NCI-H187 treated with DMSO at 0.1 percent for 48 hours (cell line): ENCODE results near the gene HSD17B3.
"Not testable (repeated sequence)": the region's sequence is repeated elsewhere in the genome, so short reads cannot be mapped to it uniquely, and the experiment has no call there.

ENCODE experiments used
- DNase-seq: peaks from one replicate; lab custom pipeline; 2025; lab: John Stamatoyannopoulos, UW

HSD17B3 gene

DNA sequence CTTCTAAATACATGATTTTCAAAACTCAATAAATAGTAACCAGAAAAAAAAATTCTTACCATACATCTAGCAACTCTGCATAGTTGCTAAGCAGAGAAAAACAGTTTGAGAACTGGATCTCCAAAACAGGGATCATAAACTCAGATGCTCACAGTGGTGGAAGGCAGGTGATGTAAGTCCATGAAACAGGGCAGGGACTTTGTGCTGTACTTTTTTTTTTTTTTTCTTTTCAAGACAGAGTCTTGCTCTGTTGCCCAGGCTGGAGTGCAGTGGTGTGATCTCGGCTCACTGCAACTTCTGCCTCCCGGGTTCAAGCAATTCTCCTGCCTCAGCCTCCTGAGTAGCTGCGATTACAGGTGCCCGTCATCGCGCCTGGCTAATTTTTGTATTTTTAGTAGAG, 5.0 kb upstream of the HSD17B3 start:
- DNase-seq, result not testable (repeated sequence)

DNA sequence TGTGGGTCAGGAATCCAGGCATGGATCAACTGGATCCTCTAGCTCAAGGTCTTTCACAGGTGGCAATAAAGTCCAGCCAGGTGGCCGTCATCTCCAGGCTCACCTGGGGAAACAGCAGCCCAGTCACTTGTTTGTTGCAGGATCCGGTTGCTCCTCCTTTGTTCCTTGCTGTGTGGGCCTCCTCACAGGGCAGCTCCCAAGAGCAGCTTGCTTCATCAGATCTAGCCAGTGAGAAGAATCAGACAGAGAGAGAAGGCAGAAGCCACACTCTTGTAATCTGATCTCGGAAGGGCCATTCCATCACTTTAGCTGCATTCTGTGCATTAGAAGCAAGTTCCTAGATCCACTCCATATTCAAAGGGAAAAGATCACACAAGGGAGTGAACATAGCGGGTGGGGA, 3.2 kb upstream of the HSD17B3 start:
- DNase-seq, result no peak

DNA sequence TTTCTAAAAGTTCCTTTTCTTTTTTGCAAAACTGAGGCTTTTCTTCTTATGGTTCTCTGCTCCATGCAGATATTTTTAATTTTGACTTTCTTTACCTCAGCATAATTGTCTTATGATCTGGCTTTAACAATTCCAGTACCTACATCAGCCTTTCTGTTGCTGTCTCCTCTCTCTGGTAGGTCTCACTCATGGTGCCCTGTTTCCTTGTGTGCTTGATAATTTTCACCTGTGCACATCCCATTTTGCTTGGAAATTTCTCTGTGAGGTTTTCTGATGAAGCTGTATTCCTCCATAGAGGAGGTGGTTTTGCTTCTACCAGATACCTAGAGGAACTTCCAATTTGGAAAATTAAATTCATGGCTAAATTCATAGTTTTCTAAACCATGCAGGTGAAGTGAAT, 2.3 kb upstream of the HSD17B3 start:
- DNase-seq, result no peak

DNA sequence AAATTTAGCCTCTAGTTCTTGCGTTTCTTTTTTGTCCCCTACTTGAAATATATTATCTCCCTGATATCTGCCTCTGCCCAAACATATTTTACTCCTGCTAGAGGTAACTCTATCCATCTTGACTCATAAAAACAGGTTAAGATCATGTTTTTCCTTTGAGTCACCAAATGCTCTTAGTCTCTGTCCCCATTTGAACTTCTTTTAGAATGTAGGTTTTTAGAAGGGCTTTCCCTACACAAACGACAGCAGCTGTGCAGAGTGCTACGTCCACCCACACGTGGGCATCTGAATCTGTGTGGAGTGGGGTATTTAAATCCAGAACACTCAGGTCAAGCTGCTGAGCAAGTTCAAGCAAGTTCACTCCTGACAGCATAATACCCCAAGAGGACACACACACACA, 2.2 kb downstream of the HSD17B3 start:
- no peak for DNase-seq

DNA sequence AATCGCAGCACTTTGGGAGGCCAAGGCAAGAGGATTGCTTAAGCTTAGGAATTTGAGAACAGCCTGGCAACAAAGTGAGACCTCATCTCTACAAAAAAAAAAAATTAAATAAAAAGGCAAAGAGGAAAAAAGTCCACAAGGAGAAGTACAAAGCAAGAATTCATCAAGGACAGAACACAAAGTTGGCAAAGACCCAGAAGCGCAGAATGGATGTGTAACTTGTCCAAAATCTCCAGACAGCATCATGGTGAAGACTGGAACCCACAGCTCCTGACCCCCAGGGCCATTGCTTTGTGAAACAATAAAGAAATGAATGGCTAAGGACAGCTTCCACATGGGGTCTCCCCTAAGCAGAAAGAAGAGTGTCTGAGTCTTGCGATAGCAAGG, 7.8 kb downstream of the HSD17B3 start:
- DNase-seq, result no peak

DNA sequence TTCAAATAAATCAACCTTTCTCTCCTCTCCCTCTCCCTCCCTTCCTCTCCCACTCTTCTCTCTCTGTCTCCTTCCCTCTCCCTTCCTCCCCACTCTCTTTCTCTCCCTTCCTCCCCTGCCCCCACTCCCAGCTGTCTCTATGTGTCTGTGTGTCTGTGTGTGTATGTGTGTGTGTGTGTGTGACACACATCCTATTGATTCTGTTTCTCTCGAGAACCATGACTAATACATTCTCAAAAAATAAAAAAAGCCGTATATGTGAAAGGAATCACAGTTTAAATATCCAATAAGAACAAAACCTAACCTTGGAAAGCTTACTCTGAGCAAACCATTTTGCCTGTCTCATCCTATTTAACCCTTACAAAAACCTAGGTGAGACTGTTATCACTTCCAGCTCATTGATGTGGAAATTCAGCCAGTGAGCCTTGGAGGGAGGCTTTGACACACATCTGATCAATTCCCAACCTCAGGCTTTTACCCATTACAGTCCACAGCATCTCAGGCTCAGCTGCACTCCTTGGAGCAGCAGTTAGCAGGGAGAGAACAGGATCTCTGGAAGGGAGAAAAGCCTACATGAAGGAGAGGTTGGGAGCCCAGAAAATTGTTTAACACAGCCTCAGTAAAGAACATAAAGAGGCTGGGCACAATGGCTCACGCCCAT, 8.3 kb downstream of the HSD17B3 start:
- DNase-seq, result no peak

DNA sequence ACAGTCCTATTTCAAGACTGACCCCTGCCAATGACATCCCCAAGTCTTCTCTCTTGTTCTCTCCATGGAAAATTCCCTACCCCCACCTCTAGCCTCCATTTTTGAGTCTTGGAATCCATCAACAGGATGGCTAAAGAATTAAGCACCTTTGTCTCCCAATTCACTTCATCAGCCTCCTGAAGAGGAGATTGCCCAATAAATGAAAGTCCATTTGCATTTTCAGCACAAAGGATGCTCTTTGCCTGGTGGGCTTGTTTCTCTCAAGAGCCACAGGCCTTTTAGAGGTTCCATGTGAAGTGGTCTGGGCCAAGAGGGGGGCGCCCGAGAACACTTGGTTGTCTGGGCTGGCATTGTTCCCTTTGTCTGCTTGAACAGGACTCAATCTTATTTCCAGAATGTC, 12.6 kb downstream of the HSD17B3 start:
- no peak for DNase-seq

DNA sequence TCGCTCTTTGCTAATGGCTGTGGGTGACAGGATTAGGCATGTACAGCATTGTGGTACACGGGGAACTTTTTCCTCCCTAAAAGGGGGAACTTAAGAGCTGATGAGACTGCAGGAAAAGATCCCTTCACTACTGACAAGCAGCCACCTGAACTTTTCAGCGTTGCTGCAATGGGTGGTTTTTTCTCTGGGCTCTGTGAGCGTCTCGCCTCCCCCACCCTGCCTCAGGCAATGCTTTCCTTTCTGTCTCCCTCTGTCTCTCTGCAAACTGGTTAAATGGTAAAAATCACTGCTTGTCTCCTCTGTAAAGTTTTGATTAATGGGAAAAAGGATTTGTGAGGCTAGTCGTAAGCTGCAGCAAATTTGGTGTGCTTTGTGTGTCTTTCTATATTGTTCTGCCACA, 20.3 kb downstream of the HSD17B3 start:
- no peak for DNase-seq

DNA sequence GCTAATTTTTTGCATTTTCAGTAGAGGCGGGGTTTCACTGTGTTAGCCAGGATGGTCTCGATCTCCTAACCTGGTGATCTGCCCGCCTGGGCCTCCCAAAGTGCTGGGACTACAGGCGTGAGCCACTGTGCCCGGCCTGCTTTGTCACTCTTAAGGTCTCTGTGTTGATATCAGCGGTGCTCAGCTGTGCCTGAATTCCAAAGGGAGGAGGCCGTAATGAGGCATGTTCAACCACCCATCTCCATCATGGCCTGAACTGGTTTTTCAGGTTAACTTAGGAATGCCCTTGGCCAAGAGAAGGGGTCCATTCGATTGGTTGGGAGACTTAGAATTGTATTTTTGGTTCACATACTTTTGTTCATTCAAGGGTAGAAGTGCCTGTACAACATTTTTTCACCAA, 22.0 kb downstream of the HSD17B3 start:
- DNase-seq, result no peak

DNA sequence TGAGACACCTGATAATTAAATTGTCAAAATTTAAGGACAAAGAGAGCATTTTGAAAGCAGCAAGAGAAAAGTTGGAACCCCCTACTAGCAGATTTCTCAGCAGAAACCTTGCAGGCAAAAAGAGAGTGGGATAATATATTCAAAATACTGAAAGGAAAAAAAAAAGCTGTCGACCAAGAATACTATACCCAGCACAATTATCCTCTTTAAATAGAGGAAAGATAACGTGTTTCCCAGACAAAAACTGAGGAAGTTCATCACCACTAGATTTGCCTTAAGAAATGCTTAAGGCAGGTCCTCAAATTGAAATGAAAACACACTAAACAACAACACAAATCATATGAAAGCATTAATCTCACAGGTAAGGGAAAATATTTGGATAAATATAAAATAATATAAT, 27.0 kb downstream of the HSD17B3 start:
- no peak for DNase-seq

DNA sequence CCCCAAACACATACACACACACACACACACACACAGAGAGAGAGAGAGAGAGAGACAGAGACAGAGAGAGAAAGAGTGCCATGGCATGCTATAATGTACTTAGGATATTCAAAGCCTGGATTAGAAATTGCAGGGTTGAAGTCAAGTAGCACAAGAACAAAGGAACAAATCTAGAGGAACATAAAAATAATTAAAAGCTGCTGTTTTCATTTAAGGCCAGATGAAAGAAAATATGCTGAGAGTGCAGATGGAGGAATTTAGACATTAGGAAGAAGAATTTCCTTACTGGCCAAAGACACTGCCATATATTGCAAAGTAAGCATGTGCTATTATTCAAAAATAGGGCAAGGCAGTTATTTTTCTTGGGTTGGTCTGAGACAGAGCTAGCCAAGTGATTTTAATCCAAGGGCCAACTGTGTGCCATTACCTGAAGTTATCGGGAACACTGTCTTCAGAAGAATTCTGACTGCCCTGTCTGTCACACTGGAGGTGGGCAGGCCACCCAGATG, 31.7 kb downstream of the HSD17B3 start:
- DNase-seq, result no peak

DNA sequence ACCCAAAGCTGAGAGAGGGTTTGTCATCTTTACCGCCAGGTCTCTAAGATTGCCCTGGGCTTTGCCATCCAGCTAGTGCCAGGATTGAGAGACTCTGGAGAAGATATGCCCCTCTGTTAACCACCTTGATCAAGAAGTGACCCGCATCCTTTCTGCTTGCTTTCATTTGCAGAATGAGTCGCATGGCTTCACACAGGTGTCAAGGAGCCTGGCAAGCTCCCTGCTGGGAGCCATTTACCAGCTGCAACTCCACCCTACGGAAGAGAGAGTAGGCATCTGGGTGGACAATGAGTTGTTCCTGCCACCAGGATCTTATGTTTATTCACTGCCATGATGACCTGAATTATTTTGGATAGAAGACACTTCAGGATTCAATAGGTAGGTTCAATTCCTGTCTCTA, 43.0 kb downstream of the HSD17B3 start:
- no peak for DNase-seq

DNA sequence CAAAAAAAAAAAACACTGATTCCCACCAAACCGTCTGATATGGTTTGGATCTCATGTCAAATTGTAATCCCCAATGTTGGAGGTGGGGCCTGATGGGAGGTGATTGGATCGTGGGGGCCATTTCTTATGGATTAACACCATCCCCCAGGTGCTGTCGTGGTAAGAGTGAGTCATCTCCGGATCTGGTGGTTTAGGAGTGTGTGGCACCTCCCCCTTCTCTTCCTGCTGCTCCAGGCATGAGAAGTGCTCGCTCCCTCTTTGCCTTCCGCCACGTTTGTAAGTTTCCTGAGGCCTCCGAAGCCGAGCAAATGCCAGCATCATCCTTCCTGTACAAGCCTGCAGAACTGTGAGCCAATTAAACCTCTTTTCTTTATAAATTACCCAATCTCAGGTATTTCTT, 45.2 kb downstream of the HSD17B3 start:
- no peak for DNase-seq

DNA sequence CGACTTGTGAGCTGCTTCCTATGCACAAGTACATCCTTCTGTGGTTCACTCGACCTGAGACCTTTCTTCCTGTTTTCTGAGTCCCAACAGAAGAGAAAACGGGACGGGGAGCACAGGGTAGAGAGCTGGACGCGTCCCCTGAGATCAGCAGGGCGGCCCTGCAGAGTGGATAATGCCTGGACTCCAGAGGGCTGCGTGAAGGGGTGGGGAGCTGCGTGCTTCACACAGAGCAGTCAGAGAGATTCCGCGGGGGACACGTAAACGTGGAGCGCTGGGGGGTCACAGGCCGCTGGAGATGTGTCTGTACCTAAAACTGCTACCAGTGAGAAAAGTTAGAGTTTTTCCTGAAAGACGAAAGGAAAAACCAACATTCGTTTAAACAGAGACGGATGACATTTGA, 46.3 kb downstream of the HSD17B3 start:
- DNase-seq, result no peak

DNA sequence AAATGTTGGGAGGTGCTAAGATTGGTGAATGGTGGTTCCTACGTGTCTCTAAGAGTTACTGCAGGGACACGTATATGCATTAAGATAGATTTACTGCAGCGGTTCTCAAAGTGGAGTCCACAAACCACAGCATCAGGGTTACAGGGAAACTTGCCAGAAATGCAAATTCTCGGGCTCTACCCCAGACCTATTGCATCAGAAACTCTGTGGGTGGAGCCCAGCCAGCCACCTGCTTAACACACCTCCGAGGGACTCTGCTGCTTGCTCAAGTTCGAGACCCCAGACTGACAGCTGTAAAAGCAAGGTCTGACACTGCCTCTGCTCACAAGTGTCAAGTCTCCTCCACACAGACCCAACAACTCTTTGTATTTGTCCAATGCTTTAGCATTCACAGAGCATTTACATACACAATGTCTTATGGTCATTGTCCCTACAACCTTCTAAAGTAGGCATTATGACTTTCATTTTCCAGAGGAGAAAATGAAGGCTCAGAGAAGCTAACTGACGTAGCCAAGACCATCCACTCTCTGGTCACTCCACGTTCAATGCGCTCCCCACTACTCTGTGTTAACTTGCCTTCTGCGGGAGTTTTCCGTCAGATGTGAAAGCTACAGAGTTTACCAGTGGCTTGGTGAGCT, 48.8 kb downstream of the HSD17B3 start:
- no peak for DNase-seq

DNA sequence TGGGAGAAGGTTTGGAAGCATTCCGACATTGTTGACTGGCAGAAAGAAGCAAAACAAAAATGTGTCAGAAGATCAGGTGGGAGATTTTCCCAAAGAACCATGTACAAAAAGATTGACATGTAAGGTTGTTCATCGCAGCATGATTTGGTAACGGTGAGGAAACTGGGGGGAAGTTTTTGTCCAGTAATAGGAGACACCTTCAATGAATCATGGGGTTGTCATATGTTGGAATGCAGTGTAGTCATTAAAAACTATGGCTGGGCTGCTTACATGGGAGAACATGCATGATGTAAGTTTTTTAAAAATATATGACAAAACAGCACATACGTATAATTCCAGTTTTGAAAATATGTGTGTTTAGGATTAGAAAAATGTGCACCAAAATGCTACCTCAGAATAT, 50.5 kb downstream of the HSD17B3 start:
- no peak for DNase-seq

DNA sequence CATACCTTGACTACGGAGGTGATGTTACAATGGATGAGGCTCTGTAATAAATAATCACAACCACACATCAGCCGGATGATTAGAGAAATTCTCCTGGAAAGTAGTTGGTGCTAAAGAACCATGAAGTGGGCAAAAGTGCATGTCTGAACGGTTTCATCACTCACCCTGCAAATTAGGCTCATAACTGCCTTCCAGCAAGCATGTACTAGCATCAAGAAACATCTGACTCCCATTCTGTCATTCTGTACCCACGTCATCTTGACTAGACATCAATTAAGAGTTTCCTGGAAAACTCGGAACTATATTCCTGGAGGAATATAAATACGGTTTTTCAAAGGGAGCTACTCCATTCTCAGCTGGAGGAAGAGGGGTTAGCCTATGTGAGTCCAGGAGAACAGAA, 52.2 kb downstream of the HSD17B3 start:
- DNase-seq, result no peak

DNA sequence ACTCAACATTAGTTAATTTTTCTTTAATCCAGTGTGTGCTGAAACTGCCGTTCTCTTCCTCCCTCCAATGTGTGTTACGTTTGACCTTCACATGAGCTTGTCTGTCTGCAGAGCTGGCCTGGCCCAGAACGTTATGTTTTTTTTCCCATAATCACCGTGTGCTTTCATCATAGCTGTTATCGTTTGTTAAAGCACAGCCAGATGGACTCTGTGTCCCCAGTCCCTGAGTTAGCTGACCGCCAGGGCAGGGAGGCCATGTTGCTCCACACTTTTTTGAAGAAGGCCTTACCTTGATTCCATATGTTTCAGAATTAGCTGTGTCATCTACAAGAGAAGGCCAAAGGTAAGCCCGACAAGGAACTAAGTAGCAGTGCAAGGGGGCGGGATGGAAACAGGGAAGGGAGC, 55.7 kb downstream of the HSD17B3 start:
- no peak for DNase-seq

DNA sequence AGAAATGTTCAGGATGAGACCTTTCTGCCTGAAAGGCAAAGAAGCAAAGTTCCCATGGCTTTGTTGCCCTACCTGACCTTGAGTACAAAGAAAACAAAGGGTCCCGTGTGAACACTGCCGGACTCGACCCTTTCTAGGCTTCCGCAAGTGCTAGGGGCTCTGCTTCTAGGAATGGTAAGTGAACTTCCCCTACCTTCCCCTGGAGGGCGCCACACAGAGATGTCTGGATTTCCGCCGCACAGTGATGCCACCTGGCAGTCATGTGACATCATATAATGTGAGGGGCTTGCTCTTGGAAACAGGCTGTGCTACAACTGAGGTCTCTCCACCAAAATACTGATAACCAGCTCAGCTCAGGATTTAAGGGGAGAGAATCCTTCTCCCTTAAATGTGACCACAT, 56.6 kb downstream of the HSD17B3 start:
- DNase-seq, result no peak

DNA sequence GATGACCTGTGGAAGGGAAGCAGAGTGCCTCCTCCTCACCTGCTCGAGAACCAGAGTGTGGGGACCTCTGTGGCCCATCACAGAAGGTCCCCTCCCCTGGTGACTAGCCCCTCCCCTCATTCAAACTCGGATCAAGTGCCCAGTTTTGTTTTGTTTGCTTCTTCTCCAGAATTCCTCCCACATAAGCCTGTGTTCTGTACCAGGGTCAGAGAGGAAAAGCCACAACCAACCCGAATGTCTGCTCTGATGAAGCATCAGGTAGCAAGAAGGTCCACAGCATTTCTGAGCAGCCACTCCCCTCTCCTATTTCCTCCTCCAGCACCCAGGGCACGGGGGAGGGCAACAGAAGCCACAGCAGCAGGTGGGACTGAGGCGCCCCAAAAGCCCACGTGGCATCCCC, 58.2 kb downstream of the HSD17B3 start:
- no peak for DNase-seq

DNA sequence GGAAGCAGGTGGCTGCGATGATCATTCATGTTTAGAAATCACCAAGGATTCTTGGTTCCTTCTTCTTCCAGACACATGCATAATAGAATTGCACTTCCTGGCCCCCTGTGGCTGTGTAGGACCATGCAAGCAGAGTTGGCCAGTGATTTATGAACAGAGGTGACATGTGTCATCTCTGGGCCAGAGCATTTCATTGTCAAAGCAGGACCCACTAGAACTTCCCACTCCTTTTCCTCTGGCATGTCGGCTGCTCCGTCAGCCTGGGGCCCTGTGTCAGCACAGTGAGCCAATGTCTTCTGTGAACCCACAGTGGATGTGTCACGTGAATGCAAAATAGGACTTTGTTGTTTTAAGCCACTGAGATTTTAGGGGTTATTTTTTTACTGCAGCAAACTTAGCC, 59.2 kb downstream of the HSD17B3 start:
- DNase-seq, result no peak

DNA sequence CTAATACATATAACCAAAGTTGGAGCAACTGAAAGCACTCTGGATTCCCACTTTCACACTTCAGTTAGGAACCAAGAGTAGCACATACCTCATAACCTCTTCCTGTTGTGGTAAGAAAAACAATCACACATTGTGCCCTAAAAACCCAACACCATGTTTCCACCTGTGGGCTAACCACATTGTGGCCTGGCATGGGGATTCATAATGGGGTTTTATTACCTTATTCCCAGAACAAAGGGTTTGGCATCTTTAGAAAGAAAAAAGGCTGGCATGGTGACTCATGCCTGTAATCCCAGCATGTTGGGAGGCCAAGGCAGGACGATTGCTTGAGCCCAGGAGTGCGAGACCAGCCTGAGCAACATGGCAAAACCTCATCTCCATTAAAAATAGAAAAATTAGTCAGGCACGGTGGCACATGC, 60.6 kb downstream of the HSD17B3 start:
- DNase-seq, result no peak

DNA sequence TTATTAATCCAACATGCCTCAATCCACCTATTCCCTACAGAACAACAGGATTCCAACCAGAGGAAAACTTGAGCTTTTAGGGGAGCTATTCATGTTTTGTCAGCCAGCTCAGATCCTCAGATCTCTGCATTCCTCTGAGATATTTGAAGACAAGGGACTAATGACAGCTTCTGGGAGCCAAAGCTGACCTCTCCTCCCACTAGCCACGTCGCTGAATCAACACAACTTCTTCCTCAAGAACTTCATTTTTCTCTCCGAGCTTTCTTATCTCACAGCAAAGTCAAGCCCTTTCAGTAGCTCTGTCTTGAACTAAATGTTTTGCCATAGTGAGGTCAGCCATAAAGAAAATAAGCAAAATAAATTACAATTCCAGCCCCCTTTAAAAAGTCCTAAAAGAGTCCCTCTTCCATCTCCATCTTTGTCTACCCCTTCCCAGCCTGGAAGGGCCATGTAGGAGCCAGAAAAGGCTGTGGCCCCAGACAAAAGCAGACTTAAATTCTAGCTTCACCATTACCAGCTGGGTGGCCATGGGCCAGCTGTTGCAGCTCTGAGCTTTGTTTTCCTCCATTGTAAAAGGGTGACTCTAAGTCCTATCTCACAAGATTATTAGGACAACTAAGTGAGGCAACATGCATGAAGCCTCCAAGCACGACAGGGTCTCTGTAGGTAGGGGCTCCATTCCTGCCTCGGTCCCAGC, 65.0 kb downstream of the HSD17B3 start:
- DNase-seq, result no peak
